SIG-M5 treated with dmso at 0.1 percent for 504 hours (cell line): ENCODE measurements around the gene HECW1.

Source experiments
- DNase-seq: peaks from one replicate; lab custom pipeline; 2025; ENCODE audit not compliant: unreplicated experiment; lab: John Stamatoyannopoulos, UW

Gene HECW1

GRCh38 chr7:43142703-43143102 lies 30.3 kb downstream of the HECW1 start:
- DNase-seq, result no peak

DNA sequence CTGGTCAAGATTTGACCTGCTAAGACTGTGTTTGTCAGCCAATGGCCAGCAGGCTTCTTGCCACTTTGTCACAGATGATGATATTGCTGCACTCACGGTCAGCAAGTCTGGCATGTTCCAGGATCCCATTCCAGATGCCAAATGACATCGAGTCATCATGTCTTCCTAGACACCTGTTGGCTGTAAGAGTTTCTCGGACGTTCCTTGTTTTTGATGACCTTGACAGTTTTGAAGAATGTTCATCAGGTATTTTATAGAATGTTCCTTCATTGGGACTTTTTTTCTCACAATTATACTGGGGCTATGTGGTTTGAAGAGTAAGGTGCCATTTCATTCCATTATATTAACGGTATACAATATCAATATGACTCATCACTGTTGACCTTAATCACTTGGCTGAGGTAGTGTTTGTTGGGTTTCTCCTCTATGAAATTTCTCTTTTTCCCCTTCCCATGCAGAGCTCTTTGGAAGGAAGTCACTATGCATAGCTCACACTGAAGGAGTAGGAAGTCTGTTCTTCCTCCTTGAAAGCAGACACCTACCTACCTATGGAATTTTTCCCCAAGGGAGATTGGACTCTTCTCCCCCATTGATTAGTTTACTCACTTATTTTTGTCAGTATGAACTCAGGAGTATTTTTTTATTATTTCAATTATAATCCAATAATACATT lies 31.6 kb downstream of the HECW1 start:
- DNase-seq, result no peak

- no peak for DNase-seq
These were observed 35.8 kb downstream of the HECW1 start for GRCh38 chr7:43148161-43148731.

- DNase-seq, result no peak
These were observed 38.6 kb downstream of the HECW1 start for GRCh38 chr7:43151076-43151475.

DNA sequence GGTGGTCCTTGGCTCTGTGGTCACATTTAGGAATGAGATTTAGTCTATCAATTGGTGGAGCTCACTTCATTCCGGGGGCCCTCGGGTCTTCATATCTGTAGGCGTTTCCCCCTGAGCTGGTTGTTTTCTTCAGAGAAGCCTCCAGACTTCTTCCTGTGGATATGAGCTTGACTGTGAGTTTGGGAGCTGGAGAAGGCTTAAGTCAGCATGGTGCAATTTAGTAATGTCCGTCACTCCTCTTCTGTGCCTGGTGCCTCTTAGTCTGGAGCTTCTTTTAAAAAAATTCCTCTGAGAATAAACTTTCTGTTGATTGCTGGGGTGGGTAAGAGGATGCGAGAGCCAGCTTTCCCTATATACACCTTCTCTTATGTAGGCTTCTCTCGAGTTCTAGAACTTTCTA lies 40.2 kb downstream of the HECW1 start:
- DNase-seq, result no peak

- DNase-seq, result no peak
These were observed 43.2 kb downstream of the HECW1 start for GRCh38 chr7:43155636-43156035.

GRCh38 chr7:43163885-43164284 lies 51.4 kb downstream of the HECW1 start:
- no peak for DNase-seq

DNA sequence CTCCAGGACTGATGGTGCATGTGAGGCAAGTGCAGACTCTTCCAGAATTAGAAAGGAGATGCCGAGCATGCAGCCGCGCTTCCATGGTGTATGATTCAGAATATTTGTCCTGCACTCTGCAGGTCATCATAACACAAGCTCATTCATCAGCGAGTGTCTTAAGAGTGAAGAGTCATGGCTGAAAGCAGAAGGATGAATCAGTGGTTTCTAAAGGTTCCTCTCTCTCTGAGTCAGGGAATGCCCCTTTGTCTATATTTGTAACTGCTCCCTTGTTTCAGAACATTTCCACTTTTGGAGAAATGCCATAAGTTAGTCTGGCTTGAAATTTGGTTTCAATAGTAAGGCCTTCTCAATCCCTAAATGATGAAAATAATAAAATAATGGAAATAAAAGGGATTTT lies 52.3 kb downstream of the HECW1 start:
- DNase-seq, result peak; percentile 51

DNA sequence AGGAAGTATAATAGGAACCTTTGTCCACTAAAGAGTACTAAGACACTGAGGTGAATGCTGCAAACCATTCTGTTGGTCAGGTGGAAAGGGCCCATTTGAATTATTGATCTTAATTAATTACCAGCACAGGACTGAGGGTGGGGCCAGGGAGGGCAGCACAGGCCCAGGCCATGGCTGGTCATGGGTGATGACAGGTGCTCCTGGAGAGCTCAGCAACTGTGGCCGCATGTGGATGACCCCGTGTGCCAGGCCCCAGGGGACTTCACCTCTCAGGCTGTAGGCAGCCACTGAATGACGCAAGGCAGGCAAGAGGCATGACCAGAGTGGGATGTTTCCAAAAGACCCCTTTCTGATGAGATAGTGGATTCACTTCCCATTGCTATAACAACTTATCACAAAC lies 54.2 kb downstream of the HECW1 start:
- no peak for DNase-seq

GRCh38 chr7:43169076-43169475 lies 56.6 kb downstream of the HECW1 start:
- no peak for DNase-seq

DNA sequence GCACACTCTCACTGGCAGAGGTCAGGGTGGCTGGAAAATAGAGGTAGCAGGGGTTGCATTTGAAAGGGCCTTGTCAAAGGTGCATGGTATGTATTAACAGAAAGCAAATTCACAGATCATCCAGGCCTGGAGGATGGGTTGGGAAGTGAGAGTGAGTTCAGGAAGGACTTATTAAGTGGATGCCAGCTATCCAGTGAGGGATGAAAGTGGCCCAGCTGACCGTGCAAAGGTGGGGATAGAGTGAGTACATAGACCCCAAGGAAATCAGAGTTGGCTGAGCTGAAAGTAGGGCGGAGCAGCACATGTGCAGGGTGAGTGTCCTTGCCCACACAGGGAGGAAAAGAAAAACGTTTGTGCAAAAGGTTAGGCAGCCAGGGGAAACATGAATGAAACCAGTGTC lies 58.1 kb downstream of the HECW1 start:
- DNase-seq, result no peak

GRCh38 chr7:43175570-43176200 lies 63.2 kb downstream of the HECW1 start:
- no peak for DNase-seq

- DNase-seq, result no peak
These were observed 66.9 kb downstream of the HECW1 start for GRCh38 chr7:43179393-43179792.

DNA sequence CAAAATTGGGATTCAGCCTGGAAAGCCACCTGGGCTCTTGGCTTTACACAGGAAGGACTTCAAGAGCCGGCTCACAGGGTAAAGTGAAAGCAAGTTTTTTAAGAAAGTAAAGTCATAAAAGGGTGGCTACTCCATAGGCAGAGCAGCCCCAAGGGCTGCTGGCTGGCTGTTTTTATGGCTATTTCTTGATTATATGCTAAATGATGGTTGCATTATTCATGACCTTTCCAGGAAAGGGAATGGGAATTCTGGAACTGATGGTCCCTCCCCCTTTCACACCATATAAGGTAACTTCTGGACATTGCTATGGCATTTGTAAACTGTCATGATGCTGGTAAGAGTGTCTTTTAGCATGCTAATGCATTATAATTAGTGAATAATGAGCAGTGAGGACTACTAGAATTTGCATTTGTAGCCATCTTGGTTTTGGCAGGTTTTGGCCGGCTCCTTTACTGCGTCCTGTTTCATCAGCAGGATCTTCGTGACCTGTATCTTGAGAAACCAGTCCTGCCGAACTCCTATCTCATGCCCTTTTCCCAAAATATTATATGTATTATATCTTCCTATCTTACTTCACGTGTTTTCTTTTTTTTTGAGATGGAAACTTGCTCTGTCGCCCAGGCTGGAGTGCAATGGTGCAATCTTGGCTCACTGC lies 80.5 kb downstream of the HECW1 start:
- DNase-seq, result no peak

- DNase-seq, result no peak
These were observed 81.4 kb downstream of the HECW1 start for GRCh38 chr7:43193893-43194292.

DNA sequence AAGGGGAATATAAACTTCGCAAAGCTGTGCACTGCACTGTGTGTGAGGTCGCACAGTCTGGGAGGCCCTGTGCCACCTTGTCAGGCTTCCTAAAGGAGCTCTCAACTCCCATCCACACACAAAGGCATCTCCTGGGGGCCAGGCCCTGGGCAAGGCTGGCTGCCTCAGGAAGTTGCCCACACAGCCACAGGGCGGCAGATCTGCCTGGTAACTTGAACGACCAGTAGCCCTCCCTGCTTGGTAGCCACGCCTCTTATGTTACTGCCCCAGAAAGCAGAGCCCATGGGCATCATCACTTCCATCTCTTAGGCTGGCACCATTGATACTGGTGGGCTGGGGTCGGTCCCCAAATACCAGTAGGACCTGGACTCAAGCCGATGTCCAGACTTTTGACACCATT lies 82.8 kb downstream of the HECW1 start:
- no peak for DNase-seq

GRCh38 chr7:43195768-43196167 lies 83.3 kb downstream of the HECW1 start:
- no peak for DNase-seq

DNA sequence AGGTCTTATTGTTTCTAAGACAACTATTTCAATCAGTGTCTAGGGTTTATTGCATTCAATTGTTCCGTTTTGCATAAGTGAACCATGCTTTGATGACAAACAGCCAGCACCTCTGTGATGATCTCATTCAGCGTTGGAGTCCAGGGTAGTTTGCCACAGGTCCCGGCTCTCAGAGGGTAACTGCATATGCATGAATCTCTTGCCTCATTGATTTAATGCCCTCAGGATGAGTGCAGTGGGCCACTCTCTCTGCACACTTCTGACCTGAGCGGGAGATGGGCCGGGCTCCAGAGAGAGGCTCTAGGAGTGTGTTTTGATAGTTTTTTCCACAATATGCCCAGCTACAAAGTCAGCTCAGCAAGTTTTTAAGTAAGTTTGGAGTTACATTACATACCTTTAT lies 83.9 kb downstream of the HECW1 start:
- no peak for DNase-seq

DNA sequence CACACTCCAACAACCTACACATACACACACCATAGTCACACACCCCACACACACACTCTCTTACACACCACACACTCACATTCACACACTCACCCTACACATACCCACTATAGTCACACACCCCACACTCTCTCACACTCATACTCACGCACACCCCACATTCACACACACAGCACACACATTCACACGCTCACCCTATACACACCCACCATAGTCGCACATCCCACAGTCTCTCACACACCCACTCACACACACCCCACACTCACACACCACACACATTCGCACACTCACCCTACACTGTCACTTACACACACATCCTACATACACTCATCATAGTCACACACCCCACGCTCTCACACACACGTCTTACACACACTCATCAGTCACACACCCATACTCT lies 85.6 kb downstream of the HECW1 start:
- no peak for DNase-seq

DNA sequence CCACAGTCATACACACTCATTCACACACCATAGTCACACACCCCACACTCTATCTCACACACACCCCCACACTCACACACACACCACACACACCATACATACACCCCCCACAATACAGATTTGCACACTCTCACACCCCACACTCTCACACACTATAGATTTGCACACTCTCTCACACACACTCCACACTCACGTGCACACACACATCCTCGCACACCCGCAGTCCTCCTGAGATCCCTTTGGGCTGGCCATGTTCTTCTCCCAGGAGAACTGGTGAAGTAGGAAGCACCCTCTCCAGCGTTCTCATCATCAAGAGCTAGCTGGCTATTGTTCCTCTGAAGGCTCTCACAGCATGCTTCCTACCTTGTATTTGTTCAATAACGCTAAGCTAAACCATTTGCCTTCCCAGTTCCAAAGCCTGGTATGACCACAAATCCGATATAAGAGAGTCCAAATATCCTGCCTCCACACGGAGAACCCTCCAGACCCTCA lies 86.2 kb downstream of the HECW1 start:
- no peak for DNase-seq

DNA sequence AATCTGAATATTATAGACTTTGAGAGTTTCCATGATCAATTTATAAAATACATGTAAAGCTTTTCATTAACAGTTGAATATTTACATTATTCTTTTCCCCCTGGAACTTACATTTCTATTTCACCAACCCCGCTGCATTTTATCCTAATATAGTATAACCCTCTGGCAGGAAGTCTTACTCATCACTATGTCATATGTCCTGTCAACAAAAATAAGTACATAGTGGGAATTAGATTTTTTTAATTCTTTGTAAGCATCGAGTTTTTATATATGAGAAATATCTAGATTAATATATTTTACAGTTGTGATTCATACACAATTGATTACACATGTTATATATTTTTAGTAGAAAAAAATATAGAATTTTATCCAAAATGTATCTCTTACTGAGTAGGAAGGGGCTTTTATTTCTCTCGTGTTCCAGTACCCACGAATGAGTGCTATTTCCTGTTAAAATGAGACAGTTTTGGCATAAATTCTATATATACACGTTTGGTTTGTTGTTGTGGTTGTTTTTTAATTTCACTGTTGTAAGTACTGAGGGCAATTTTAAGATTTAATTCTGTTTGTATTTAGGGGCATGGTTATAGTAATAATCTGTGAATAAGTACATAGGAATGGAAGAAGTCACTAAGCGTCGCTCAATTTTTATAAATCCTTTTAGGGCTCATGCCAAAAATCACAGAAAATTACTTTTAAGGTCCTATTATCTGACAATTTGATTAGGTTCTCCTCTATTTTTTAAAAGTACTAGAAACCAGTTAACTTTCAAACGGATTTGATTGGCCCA lies 87.1 kb downstream of the HECW1 start:
- DNase-seq, result no peak
